ENCODE measurements around the gene CACNA1G. TPM values are rescaled to one million over a fixed set of nuclear protein-coding genes. Genes with fewer than 3 reads are reported as not detected.
A peak's percentile ranks its signal among the peaks of the same experiment; 100 is the strongest.

Gene CACNA1G
- total and polyA plus RNA-seq, 2 experiments from 2014 or later: 3.5 to 4.8 TPM

DNA sequence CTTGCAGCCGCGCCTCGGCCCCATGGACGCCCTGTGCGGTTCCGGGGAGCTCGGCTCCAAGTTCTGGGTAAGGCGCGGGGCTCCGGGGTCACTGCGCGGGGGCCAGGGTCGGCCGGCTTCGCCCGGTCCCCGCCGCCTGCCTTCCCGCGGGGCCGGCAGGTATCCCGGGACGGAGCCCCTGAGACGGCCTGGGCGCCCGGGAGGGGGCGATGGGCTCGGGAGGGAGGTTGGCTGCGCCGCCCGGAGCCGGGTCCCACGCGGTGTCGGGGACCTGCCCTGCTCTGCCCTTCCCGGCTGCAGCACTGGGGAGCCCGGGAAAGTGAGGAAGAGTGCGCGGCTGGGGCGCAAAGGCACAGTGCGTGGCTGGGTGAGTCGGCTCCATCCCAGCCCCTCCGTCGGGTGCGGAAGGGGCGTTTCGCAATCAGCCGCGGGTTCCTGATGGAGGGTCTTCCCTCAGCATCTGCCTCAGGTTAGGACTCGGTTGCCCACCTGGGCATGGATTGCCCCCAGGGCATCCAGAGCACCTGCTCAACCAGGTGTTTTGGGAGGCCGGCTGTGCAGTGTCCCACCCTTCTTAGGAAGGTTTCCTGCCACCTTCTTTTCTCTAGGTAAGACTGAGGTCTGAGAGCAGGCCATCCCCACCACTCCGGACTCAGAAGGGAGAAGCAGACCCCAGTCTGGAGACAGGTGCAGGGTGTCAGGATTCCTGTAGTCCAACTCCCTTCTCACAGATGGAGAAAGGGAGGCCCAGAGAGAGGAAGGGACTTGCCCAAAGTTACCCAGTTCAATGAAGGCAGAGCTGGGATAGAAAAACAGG lies 74.6 kb downstream of the CACNA1G start:
- Histone ChIP-seq H3K9me2 (replicated peaks; ENCODE audit: insufficient read depth) (no peaks in the 10 kb centered on the region), H3K4me3 (peak overlapping the region; percentile 61), H3K36me3 (replicated peaks; ENCODE audit: insufficient read depth, low read depth) (no peaks in the 10 kb centered on the region), H3K27ac (peak overlapping the region; percentile 12), H3K9me3 (ENCODE audit: low read depth) (no peaks in the 10 kb centered on the region), H3K27me3 (peaks cover 29% of the 10 kb centered on the region), H3K4me1 (ENCODE audit: insufficient read depth) (peaks cover 34% of the 10 kb centered on the region), H3K4me2 (peak overlapping the region; percentile 97), H2AFZ (peak overlapping the region; percentile 78), H4K20me1 (ENCODE audit: insufficient read depth, poor library complexity, severe bottlenecking) (no peaks in the 10 kb centered on the region), H3K79me2 (no peaks in the 10 kb centered on the region)
- DNase-seq (ENCODE audit: low spot score): no peak
- TF ChIP-seq EZH2phosphoT487 (IDR thresholded peaks at IDR 0.05; ENCODE audit: low read depth, severe bottlenecking, unreplicated experiment) (no peak), EZH2 (IDR thresholded peaks at IDR 0.05; ENCODE audit: borderline replicate concordance) (peak; percentile 66)
- WGBS (ENCODE audit: low lambda C conversion rate, missing lambda C conversion rate): 9% methylated on average over 46 of the region's 52 CpGs

DNA sequence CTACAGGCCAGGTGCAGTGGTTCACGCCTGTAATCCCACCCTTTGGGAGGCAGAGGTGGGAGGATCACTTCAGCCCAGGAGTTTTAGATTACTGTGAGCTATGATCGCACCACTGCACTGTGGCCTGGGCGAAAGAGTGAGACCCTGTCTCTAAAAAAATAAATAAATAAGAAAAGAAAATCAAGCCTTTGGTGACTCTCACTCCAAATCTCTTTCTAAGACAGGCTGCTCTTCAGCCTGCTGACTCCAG lies 75.1 kb downstream of the CACNA1G start:
- 58% methylated on average over 3 of the region's 3 CpGs for WGBS (ENCODE audit: low lambda C conversion rate, missing lambda C conversion rate)
- Histone ChIP-seq H3K9me2 (replicated peaks; ENCODE audit: insufficient read depth) (no peaks in the 10 kb centered on the region), H3K36me3 (replicated peaks; ENCODE audit: insufficient read depth, low read depth) (no peaks in the 10 kb centered on the region), H3K27me3 (peaks cover 29% of the 10 kb centered on the region), H3K79me2 (no peaks in the 10 kb centered on the region), H3K4me3 (no peak overlapping the region), H4K20me1 (ENCODE audit: insufficient read depth, poor library complexity, severe bottlenecking) (no peaks in the 10 kb centered on the region), H3K9me3 (ENCODE audit: low read depth) (no peaks in the 10 kb centered on the region), H3K4me1 (ENCODE audit: insufficient read depth) (peaks cover 39% of the 10 kb centered on the region), H3K4me2 (peak overlapping the region; percentile 97), H2AFZ (no peak overlapping the region), H3K27ac (peak overlapping the region; percentile 12)
- no peak for DNase-seq (ENCODE audit: low spot score)
- TF ChIP-seq EZH2 (IDR thresholded peaks at IDR 0.05; ENCODE audit: borderline replicate concordance) (no peak), EZH2phosphoT487 (IDR thresholded peaks at IDR 0.05; ENCODE audit: low read depth, severe bottlenecking, unreplicated experiment) (no peak)
- TF ChIP-seq, protein P1, sequence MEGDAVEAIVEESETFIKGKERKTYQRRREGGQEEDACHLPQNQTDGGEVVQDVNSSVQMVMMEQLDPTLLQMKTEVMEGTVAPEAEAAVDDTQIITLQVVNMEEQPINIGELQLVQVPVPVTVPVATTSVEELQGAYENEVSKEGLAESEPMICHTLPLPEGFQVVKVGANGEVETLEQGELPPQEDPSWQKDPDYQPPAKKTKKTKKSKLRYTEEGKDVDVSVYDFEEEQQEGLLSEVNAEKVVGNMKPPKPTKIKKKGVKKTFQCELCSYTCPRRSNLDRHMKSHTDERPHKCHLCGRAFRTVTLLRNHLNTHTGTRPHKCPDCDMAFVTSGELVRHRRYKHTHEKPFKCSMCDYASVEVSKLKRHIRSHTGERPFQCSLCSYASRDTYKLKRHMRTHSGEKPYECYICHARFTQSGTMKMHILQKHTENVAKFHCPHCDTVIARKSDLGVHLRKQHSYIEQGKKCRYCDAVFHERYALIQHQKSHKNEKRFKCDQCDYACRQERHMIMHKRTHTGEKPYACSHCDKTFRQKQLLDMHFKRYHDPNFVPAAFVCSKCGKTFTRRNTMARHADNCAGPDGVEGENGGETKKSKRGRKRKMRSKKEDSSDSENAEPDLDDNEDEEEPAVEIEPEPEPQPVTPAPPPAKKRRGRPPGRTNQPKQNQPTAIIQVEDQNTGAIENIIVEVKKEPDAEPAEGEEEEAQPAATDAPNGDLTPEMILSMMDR (IDR thresholded peaks at IDR 0.05; ENCODE audit: poor library complexity): no peak

DNA sequence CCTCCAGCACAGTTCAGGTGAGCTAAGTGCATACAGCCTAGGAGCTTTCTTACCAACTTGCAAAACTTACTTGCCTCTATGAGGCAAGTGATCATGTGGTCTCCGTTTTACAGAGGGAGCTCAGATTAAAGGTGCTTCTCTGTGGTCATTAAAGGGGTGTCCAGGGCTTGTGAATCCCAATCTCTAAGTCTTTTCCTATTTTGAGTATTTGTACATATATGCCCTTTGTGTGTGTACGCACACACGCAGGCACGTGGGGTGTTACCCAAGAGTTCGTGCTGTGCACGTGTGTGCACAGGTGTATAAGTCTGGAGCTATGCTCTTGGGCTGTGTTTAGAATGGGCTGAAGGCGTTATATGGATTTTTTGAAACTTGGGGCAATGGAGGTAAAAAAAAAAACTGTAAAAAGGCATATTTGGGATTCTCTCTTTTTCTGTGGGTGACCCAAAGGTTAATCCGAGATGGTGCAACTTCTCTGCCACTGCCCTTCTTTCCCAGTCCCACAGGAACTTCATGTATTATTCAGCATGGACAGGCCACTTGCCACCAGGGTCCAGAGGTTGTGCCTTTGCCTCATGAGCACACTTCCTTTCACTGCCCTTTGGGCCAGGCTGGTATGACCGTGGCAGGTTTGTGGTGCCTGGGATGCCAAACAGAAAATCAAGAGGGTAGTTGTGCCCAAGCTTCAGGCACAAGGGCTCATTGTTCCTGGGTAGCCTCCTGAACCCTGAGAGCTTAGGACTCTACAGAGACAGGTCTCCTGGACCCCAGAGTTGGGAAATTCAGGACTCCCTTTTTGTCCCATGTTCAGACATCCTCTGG lies 75.7 kb downstream of the CACNA1G start:
- no peak for TF ChIP-seq EZH2phosphoT487 (IDR thresholded peaks at IDR 0.05; ENCODE audit: low read depth, severe bottlenecking, unreplicated experiment)
- TF ChIP-seq EZH2 (IDR thresholded peaks at IDR 0.05; ENCODE audit: borderline replicate concordance): no peak
- TF ChIP-seq, protein P1 (IDR thresholded peaks at IDR 0.05; ENCODE audit: poor library complexity): no peak
- peak overlapping the region; percentile 97 for H3K4me2 ChIP-seq
- H2AFZ ChIP-seq: no peak overlapping the region
- H4K20me1 ChIP-seq (ENCODE audit: insufficient read depth, poor library complexity, severe bottlenecking): no peaks in the 10 kb centered on the region
- no peaks in the 10 kb centered on the region for H3K79me2 ChIP-seq
- WGBS (ENCODE audit: low lambda C conversion rate, missing lambda C conversion rate): 88% methylated on average over 9 of the region's 9 CpGs
- peaks cover 45% of the 10 kb centered on the region for H3K4me1 ChIP-seq (ENCODE audit: insufficient read depth)
- no peak for DNase-seq (ENCODE audit: low spot score)
- H3K9me3 ChIP-seq (ENCODE audit: low read depth): no peaks in the 10 kb centered on the region
- H3K4me3 ChIP-seq: no peak overlapping the region
- H3K27me3 ChIP-seq: peaks cover 29% of the 10 kb centered on the region
- peak overlapping the region; percentile 12 for H3K27ac ChIP-seq
- H3K9me2 ChIP-seq (replicated peaks; ENCODE audit: insufficient read depth): no peaks in the 10 kb centered on the region
- no peaks in the 10 kb centered on the region for H3K36me3 ChIP-seq (replicated peaks; ENCODE audit: insufficient read depth, low read depth)

DNA sequence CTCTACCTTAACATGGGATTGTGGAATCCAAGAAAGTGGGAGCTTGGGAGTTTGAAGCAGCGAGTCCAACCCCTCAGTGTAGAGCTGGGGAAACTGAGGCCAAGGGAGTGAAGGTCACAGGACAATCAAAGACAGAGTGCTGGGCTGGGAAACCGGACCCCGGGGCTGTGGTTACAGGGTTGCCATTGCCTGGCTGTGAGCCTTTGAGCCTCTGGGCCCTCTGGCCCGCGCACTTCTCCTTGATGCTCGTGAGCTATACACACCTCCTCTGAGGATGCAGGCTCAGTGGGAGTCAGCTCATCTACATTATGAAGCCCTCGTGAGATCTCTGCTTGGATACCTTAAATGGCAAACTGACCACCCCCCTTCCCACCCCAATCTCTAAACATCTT lies 76.3 kb downstream of the CACNA1G start:
- Histone ChIP-seq H2AFZ (no peak overlapping the region), H3K4me3 (no peak overlapping the region), H3K9me2 (replicated peaks; ENCODE audit: insufficient read depth) (no peaks in the 10 kb centered on the region), H3K27me3 (peaks cover 29% of the 10 kb centered on the region), H3K27ac (no peak overlapping the region), H3K79me2 (no peaks in the 10 kb centered on the region), H3K4me2 (peak overlapping the region; percentile 97), H3K4me1 (ENCODE audit: insufficient read depth) (peaks cover 51% of the 10 kb centered on the region), H3K9me3 (ENCODE audit: low read depth) (no peaks in the 10 kb centered on the region), H3K36me3 (replicated peaks; ENCODE audit: insufficient read depth, low read depth) (no peaks in the 10 kb centered on the region), H4K20me1 (ENCODE audit: insufficient read depth, poor library complexity, severe bottlenecking) (no peaks in the 10 kb centered on the region)
- TF ChIP-seq EZH2 (IDR thresholded peaks at IDR 0.05; ENCODE audit: borderline replicate concordance) (no peak), EZH2phosphoT487 (IDR thresholded peaks at IDR 0.05; ENCODE audit: low read depth, severe bottlenecking, unreplicated experiment) (no peak)
- TF ChIP-seq, protein P1 (IDR thresholded peaks at IDR 0.05; ENCODE audit: poor library complexity): no peak
- WGBS (ENCODE audit: low lambda C conversion rate, missing lambda C conversion rate): 90% methylated on average over 7 of the region's 7 CpGs
- DNase-seq (ENCODE audit: low spot score): no peak

Measured in hepatocyte (in vitro differentiated cells).